Left lung (tissue), 10 donors: ENCODE results near the gene PPIL1. TPM values are rescaled to one million over a fixed set of nuclear protein-coding genes. Genes with fewer than 3 reads are reported as not detected.

ENCODE experiments used
- ATAC-seq: fragments of 200-7000 bp; cut with Tn5 transposase; one replicate; pipeline ENCODE4 v1.9.1; 2020; ENCODE audit warnings: moderate library complexity
- DNase-seq, 4 donors: peaks; one replicate each; pipeline ENCODE4 v3.0.0-alpha.2; 2013 to 2020
- H3K27ac ChIP-seq, 2 donors: fragments of 200-600 bp; sonication (generic) in 1 of 2; one replicate each; pipeline versions ENCODE4 v1.5.0 to v1.8.0; 2020 to 2021
- H3K27me3 ChIP-seq, 2 donors: fragments of 200-600 bp; sonication (generic) in 1 of 2; one replicate each; pipeline versions ENCODE4 v1.5.0 to v1.8.0; 2020 to 2021
- H3K36me3 ChIP-seq, 2 donors: fragments of 200-600 bp; sonication (generic) in 1 of 2; one replicate each; pipeline versions ENCODE4 v1.5.0 to v1.8.0; 2020 to 2021
- H3K4me1 ChIP-seq, 2 donors: fragments of 200-600 bp; one replicate each; pipeline ENCODE4 v1.8.0; 2021
- H3K4me3 ChIP-seq, 2 donors: fragments of 200-600 bp; sonication (generic) in 1 of 2; one replicate each; pipeline versions ENCODE4 v1.5.0 to v1.8.0; 2020 to 2021; ENCODE audit warnings: mild to moderate bottlenecking in 1 of 2
- H3K9me3 ChIP-seq, 2 donors: fragments of 200-600 bp; sonication (generic) in 1 of 2; one replicate each; pipeline versions ENCODE4 v1.5.0 to v1.8.0; 2020 to 2021
- intact Hi-C, 2 donors: fragments of 100-400 bp; cut with DNase I; formaldehyde crosslinking; loops; one replicate each; pipeline versions ENCODE4 v1.11.2 to v1.14.2; 2022
- polyA plus RNA-seq, 6 donors: library from polyadenylated mRNA; unstranded; fragments of 120-200 nt; gene quantifications; one replicate each; pipeline ENCODE4 v1.2.1, GENCODE V29; 2013; ENCODE audit not compliant: insufficient read length in 6 of 6
- total RNA-seq, 2 donors: library from RNA; stranded (reverse); fragmentation: NEBNext Ultra II Directional; extraction: Animal tissue kit (Norgen Biotek cat#: 25700); gene quantifications; one replicate each; pipeline ENCODE4 v1.2.1, GENCODE V29; 2021
- TF ChIP-seq, protein P1 (sequence below), 2 donors: fragments of 200-600 bp; sonication (generic) in 1 of 2; IDR thresholded peaks; one replicate each; pipeline versions ENCODE4 v1.5.0 to v1.8.0; 2021; ENCODE audit warnings: antibody characterized with exemption in 2 of 2
- donor health status: DM: no; HTN: yes; CAD: no.
- donor health status: DM: no; HTN: no; CAD: no.

Gene PPIL1
- total and polyA plus RNA-seq, 8 donors, result 19.6 to 45.3 (median 34.5) TPM

DNA sequence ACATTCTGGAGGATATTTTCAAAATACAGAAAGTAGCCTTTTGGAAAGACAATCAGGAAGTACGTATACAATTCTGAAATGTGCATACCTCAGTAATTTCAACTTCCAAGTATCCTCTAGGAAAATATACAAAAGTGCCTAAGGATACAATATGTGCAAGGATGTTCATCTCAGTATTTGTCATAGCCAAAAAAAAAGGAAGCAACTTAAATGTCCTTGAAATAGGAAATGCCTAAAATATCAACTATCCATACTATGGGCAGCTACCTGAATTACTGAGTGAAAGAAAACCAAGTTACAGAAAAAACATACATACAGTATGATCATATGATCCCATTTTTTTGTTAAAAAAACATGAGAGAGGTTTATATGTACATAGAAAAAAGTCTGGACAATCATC lies 1.5 kb downstream of the PPIL1 start:
- no peaks in the 10 kb centered on the region for H3K9me3 ChIP-seq
- intact Hi-C loops, result no loop called here
- H3K4me1 ChIP-seq, result peaks cover 0 to 28% of the 10 kb centered on the region in 2 donors
- H3K27me3 ChIP-seq, result no peaks in the 10 kb centered on the region
- TF ChIP-seq, protein P1, sequence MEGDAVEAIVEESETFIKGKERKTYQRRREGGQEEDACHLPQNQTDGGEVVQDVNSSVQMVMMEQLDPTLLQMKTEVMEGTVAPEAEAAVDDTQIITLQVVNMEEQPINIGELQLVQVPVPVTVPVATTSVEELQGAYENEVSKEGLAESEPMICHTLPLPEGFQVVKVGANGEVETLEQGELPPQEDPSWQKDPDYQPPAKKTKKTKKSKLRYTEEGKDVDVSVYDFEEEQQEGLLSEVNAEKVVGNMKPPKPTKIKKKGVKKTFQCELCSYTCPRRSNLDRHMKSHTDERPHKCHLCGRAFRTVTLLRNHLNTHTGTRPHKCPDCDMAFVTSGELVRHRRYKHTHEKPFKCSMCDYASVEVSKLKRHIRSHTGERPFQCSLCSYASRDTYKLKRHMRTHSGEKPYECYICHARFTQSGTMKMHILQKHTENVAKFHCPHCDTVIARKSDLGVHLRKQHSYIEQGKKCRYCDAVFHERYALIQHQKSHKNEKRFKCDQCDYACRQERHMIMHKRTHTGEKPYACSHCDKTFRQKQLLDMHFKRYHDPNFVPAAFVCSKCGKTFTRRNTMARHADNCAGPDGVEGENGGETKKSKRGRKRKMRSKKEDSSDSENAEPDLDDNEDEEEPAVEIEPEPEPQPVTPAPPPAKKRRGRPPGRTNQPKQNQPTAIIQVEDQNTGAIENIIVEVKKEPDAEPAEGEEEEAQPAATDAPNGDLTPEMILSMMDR (IDR thresholded peaks at IDR 0.05), result no peak
- ATAC-seq, result no peak
- DNase-seq, result no peak
- H3K4me3 ChIP-seq, result no peak overlapping the region
- peaks cover 0 to 23% of the 10 kb centered on the region in 2 donors for H3K36me3 ChIP-seq
- no peak overlapping the region for H3K27ac ChIP-seq

GRCh38 chr6:36871686-36872085 lies 2.9 kb downstream of the PPIL1 start:
- TF ChIP-seq, protein P1 (IDR thresholded peaks at IDR 0.05), result no peak
- DNase-seq (no peak), ATAC-seq (no peak)
- intact Hi-C loops, result no loop called here
- peaks cover 0 to 28% of the 10 kb centered on the region in 2 donors for H3K4me1 ChIP-seq
- no peak overlapping the region for H3K27ac ChIP-seq
- H3K9me3 ChIP-seq, result no peaks in the 10 kb centered on the region
- no peak overlapping the region for H3K4me3 ChIP-seq
- H3K27me3 ChIP-seq, result no peaks in the 10 kb centered on the region
- H3K36me3 ChIP-seq, result peaks cover 0 to 31% of the 10 kb centered on the region in 2 donors

DNA sequence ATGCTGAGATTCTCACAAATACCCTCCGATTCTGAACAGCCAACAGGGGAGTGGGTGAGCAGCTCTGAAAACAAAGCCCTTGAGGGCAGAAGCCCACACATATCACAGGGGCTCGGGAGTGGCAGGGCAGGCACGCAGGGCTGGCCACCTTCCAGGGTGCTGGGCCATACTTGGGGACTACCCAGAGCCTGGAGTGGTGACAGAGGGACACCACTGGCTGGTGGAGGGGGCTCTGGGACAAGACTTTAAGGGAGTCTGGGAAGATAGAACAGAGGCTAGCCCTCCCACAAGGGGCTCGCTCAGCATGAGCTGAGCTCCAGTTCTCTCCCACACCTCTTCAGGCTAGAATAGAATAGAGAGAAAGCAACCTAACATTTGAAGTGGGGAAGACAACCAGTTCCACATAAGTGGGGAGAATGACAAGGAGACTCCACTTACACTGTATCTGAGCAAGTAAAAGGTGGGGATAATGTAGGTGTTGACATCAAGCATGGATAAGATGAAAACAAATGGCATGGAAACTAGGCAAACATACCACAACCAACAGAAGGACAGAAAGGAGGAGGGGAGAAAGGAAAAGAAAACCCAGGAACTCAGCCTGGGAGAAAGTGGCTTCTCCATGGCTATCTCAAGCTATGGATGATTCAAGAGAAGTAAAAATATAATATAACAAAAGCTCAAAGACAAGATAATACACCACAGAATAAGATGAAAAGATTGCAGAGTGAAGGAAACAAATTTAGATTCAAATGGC lies 7.0 kb downstream of the PPIL1 start:
- peaks cover 0 to 3% of the 10 kb centered on the region in 2 donors for H3K4me1 ChIP-seq
- TF ChIP-seq, protein P1 (IDR thresholded peaks at IDR 0.05), result no peak
- intact Hi-C loops, result no loop called here
- no peaks in the 10 kb centered on the region for H3K9me3 ChIP-seq
- H3K36me3 ChIP-seq, result peaks cover 0 to 50% of the 10 kb centered on the region in 2 donors
- H3K4me3 ChIP-seq, result no peak overlapping the region
- ATAC-seq (no peak), DNase-seq (no peak)
- H3K27me3 ChIP-seq, result no peaks in the 10 kb centered on the region
- no peak overlapping the region for H3K27ac ChIP-seq

GRCh38 chr6:36865835-36866234 lies 8.8 kb downstream of the PPIL1 start:
- H3K27me3 ChIP-seq, result no peaks in the 10 kb centered on the region
- ATAC-seq (no peak), DNase-seq (no peak)
- peaks cover 0 to 49% of the 10 kb centered on the region in 2 donors for H3K36me3 ChIP-seq
- no peaks in the 10 kb centered on the region for H3K4me1 ChIP-seq
- no peak overlapping the region for H3K27ac ChIP-seq
- TF ChIP-seq, protein P1 (IDR thresholded peaks at IDR 0.05), result no peak
- H3K4me3 ChIP-seq, result no peak overlapping the region
- intact Hi-C loops, result no loop called here
- no peaks in the 10 kb centered on the region for H3K9me3 ChIP-seq

GRCh38 chr6:36863670-36864540 lies 10.7 kb downstream of the PPIL1 start:
- Histone ChIP-seq H3K4me1 (no peaks in the 10 kb centered on the region), H3K27me3 (no peaks in the 10 kb centered on the region), H3K36me3 (peaks cover 0 to 38% of the 10 kb centered on the region in 2 donors), H3K27ac (no peak overlapping the region), H3K4me3 (no peak overlapping the region), H3K9me3 (no peaks in the 10 kb centered on the region)
- TF ChIP-seq, protein P1 (IDR thresholded peaks at IDR 0.05), result no peak
- no peak for ATAC-seq
- intact Hi-C loops, result no loop called here
- no peak for DNase-seq
